Measurements from ENCODE around the gene ZNF853.

- TF ChIP-seq CTCF (IDR thresholded peaks at IDR 0.05) (no peak), POLR2A (IDR thresholded peaks at IDR 0.05) (no peak)
Observed at GRCh38 chr7:6650086-6650485, 34.7 kb downstream of the ZNF853 start.

Measured in body of pancreas (tissue), 4 donors.